GF-D8 (cell line): ENCODE data around the gene CACNB2.

ENCODE experiments used
- DNase-seq: peaks from one replicate; lab custom pipeline; 2025; lab: John Stamatoyannopoulos, UW

Gene CACNB2

DNA sequence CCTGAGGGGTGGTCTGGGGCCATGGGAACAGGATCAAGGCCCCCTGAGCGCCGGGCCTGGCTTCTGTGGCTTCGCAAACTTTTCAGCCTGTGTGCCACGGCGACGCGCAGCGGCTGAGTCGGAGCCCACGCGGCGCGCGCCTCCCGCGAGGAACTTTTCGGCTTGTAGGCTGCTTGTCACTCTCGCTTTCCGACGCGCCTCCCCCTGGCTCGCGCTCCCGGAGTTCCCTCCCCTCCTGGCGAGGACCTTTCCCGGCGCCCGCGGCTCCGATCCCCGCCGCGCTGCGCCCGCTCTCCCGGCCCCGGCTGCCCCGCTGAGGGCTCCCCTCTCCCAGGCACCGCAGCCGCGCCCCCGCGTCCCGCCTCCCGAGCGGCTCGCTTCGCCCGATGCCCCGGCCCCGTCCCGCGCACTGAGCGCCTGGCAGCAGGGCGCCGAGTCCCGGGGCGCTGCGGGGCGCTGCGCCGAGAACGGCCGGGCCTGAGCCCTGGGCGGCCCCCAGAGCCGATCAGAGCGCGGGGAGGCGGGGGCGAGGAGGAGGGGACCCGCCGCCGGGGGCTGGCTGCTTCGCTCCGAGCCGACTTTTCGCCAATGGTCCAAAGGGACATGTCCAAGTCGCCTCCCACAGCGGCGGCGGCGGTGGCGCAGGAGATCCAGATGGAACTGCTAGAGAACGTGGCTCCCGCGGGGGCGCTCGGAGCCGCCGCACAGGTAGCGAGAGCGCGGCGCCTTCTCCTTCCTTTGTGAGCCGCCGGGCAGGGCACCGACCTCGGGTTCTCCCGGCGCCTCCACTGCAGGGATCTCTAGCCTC lies at the start of gene CACNB2:
CACNB2 (plus strand) TSS at position 276 of the 808 bp plus-strand sequence.
- no peak for DNase-seq

DNA sequence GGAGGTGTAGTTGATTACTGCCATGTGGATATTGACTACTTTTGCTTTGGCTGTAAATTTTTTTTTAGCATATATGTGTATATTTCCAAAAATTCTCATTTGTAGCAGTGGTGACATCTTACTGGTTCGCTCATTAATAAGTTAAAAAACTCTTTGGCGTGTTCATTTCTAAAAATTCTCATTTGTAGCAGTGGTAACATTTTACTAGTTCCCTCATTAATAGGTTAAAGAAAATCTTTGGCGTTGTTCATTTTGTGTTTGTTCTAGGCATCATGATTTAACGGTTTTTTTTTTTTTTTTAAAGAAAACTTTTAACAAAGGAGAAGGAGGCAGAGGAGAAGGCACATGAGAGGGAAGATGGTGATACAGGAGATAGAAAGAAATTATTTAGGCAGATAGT lies 45.9 kb upstream of the CACNB2 start:
- DNase-seq, result no peak

DNA sequence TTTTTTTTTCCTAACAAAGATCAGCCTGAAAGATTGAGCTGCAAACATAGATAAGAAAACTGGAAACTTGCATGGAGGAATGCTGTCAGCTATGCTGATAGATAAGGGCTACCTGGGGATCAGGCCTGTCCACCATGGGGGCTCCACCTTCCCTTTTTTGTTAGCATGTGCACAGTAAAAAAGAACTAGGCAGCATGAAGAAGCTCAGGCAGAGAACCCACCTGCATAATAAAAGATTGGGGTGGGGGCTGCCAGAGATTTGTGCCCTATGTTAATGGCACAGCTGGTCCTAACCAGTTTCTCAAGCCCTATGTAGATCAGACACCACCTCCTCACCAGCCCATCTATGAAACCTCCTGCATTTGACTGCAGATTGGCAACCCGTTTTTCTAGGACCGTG lies 45.4 kb upstream of the CACNB2 start:
- DNase-seq, result no peak

DNA sequence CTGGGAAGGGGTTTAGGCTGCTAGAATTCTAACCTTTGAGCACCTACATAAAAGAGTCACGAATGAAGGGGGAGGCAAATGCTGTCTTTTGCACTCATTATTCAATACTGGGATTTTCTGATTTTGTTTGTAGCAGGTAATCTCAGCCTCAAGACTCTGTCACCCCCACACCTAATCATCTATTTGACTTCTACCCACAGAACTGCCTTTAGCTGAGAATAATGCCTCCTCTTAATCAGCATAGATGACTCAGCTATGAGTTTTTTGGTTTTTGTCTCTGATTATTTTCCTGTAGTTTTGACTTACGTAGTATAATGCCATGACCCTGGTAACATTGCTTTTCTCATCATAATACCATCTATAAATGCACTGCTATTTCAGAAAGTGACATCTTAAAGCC lies 42.7 kb upstream of the CACNB2 start:
- DNase-seq, result no peak

DNA sequence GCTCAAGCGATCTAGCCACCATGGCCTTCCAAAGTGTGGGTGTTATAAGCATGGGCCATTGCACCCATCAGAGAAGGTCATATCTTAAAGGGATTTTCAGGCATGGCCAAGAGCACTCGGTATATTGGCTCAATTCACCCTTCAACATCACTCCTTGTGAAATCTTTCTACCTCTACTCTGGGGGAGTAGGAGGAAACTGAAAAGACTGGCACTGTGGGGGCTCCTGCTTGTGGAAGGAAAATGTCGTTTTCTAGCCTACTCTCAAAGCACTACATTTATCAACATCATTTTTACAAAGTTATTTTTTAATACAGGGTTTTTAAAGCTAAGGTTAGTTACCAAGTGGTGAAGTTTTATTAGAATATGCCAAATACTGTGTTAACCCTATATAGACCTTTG lies 42.0 kb upstream of the CACNB2 start:
- no peak for DNase-seq

DNA sequence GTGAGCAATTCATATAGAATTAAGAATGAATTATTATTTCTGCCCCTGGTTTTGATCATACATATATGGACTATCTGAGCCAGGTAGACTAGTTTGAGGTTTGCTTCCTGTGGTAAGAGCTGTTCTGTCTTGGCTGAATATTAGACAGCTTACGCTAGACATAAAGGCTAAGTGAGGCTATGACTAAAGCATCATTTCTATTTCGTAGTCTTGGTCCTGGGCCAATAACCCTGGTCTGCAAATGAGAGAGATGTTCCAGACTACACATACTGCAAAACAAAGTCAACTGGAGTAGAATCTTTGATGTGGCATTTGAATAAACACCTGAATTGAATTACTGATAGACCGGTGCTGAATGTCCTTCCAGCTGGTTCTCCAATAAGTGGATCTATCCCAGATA lies 40.8 kb upstream of the CACNB2 start:
- no peak for DNase-seq

DNA sequence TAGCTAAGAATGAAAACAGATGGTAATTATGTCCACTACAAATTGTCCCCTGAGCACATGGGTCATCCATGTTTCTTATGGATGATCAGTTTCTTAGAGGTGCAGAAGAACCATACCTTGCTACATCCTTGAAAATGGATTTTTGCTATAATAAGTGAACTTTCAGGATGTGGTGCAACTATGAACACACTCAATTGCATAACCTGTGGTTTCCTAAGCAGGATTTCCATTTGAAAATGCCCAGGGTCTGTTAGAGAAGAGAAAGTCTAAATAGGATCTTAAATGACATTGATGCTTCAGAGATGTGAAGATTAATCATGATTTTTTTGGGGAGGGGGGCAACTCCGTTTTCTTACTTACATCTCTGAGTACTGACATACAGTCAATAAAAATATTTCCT lies 39.6 kb upstream of the CACNB2 start:
- peak; percentile 61 for DNase-seq

DNA sequence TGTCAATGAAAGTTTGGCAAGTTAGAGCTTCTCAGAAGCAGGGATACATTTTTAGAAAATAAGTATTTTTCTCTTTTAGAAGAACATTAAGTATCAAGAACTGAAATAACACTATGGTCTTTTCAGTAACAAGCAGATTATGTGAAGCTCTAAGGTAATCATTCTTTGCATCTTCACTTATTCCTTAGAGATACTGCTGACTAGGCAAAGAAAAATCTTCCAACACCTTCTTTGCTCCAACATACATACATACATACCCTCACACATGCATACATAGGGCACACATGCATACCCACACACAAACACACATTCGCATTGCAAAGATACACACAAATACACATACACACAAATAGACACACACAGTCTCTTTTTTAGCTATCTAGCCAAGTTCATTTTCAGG lies 37.8 kb upstream of the CACNB2 start:
- DNase-seq, result no peak

DNA sequence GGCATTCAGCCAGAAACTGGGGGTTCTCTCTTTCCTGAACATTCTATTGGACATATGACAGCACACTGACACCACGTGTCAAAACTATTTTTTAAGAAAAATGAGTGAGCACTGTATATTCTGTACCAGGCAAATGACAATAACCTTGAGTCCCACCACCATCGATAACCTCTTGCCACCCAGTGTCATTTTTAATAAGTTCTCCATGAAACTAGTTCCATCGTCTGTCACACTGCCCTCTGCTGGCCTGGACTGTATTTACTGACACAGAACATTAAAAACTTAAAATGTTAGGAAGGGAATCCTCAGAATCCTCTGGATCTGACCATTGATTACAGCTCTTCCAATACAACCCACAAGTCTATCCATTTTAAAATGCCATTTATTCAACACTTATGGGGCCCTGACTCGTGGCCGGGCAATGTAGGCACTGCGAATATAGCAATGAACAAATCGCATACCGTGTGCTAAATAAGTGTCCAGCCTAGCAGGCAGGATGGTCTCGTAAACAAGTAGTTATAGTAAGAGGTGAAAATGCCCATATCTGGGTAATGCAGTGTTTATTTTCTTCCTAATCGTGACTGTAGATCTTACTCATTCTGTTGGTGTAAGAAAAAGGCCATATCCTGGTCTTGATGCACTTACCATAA lies 35.9 kb upstream of the CACNB2 start:
- no peak for DNase-seq

DNA sequence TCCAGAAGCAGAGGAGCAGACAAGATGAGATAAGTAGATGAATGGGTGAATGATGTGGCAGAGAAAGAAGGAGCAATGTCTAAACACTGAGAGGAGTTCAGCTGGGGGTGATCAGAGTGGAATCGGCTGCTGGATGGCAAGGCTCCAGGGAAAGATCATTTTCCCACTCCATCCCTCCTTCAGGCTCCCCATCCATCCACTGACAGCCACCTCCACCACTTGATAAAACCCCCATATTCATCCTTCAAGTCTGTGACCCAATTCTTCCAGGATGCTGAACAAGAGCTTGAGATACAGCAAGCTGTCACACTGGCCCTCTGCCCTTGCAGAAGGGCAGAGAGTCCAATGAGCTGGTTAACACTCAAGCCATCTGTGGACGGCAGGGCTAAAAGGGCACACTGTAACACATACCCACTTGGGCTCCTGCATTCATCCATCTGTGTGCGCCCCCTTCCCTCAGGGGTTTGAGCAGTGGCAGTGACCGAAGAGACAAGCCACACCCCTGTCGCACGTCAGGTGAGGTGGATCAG lies 30.8 kb upstream of the CACNB2 start:
- no peak for DNase-seq

DNA sequence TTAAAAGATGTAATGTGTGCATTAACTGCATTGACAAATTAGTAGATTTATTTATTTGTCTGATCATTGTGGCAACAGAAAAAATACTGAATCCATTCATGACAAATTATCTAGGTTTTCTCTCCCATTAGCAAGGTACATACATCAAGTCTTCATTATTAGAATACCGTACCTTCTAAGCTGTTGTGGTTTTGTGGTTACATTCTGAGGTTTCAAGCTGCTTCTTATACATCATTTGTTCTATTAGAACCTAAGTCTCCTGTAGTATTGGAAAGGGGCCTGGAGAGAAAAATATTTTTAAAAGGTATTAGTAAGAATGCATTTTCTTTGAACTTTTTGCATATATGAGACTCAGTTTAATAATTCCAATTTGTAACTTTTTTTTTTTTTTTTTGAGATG lies 26.3 kb upstream of the CACNB2 start:
- no peak for DNase-seq

DNA sequence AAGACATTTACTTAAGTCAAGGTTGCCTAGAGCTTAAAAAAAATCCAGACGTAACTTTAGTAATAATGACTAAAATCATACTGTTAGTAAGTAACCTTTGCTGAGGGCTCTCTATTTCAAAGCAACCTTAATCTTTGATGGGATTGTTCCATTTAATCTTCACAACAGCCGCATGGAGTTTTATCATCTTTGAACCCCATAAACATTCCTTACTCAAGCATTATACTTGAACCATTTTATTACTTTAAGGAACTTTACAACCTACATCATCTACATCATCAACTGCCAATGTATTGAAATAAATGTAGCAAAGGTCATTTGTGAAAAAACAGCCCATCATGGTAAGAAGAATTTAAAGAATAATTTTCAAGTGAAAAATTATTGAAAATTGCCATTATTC lies 22.9 kb upstream of the CACNB2 start:
- no peak for DNase-seq

DNA sequence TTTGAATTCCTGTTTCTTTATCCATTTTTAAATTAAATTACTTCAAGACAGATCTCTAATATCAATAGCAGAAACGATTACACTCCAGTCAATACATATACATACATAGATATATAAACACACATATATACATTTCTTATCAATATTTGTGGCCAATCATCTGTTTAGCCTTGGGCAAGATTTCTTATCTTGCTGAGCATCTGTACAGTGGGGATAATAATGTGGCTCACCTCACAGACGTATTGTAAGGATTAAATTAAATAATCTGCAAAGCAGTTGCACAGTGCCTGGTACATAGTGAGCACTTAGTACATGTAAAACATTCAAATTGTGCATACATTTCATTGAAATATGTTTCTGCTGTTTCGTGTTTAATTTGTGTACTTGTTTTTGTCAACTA lies 17.5 kb upstream of the CACNB2 start:
- no peak for DNase-seq

DNA sequence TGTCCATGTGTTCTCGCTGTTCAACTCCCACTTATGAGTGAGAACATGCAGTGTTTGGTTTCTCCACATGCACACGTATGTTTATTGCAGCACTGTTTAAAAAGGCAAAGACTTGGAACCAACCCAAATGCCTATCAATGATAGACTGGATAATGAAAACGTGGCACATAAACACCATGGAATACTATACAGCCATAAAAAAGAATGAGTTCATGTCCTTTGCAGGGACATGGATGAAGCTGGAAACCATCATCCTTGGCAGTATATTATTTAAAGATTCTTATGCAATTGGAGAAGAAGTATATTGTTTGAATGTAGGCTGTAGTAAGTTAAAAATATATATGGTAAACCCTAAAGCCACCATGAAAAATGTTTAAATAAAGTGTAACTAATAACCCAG lies 7.2 kb upstream of the CACNB2 start:
- DNase-seq, result no peak

DNA sequence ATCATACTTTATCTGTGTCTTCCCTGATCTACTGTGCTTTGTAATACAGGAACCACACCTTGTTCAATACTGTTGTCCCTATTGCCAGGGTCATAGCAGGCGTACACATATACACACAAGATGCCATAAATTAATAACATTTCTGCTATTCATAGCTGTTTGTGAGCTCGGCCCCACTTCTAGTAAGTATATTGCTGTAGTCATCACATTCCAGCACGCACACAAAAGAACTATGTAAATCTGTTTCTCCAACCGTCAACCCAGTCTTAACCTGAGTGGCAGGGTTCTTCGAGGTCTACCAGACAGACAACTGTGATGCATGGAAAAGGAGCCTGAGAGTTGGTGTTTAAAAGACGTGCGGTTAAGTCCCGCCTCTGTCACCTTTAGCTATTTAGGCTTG lies 5.7 kb upstream of the CACNB2 start:
- no peak for DNase-seq

DNA sequence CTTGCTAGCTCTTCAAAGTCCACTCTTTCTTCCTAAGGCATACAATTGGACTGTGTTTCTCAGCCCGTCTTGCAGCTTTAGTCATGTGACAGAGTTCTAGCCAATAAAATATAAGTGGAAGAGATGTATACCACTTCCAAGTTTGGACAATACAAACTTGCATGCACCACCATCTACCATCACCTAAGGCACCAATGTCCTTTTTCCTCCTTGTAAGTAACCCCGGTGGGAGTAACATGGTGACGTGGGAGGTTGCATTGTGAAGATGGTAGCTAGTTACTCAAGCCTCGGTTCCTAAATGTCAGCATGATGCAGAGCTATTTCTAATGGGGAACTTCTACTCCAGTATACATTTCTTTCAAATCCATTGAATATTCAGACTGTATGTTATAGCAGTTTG lies 5.3 kb upstream of the CACNB2 start:
- DNase-seq, result no peak

DNA sequence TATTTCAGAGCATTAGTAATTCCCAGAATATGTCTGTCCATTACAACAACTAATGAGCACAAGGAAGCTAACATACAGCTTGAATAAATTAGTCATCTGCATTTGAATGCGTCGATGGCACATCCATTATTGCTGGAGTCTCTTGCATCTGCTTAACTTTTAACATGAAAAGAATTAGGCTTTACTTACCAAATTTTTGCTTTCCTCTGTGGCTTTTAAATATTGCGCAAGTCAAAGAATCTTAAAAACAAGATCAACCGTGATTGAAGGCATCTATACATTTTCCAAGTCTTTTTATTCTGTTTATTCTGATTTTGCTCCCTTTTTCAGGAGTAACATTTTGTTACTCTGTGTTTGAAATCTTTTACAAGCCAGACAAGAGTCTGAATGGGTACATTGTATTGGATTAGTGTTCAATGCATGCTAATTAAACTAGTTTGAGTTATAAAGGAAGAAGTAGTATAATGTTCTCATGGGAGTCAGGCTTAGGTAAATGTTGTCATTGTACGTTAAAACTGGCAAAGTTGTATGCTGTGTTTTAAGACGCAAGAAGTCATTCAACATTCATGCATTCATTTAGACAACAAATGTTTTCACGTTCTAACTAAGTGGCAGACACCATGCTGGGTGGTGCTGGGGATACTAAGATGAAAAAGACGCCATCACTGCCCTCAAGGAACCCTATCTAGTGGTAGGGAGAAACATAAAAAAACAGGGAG lies 4.0 kb upstream of the CACNB2 start:
- no peak for DNase-seq

DNA sequence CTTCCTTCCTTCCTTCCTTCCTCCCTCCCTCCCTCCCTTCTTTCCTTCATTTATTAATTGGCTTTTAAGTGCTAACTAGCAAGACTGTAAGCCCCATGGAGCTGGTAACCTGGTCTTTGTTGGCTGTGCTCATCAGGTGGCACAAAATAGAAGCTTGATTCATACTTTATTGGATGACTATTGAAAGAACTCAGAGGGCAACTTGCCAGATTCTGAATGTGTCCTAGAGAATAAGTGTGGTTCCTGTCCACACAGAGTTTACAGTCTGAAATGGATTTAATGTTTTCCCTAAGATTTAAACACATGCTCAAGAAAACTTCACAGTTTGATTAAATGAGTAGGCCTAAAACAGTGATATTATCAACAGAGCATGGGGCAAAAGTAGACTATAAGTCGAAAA lies 3.1 kb upstream of the CACNB2 start:
- DNase-seq, result no peak

DNA sequence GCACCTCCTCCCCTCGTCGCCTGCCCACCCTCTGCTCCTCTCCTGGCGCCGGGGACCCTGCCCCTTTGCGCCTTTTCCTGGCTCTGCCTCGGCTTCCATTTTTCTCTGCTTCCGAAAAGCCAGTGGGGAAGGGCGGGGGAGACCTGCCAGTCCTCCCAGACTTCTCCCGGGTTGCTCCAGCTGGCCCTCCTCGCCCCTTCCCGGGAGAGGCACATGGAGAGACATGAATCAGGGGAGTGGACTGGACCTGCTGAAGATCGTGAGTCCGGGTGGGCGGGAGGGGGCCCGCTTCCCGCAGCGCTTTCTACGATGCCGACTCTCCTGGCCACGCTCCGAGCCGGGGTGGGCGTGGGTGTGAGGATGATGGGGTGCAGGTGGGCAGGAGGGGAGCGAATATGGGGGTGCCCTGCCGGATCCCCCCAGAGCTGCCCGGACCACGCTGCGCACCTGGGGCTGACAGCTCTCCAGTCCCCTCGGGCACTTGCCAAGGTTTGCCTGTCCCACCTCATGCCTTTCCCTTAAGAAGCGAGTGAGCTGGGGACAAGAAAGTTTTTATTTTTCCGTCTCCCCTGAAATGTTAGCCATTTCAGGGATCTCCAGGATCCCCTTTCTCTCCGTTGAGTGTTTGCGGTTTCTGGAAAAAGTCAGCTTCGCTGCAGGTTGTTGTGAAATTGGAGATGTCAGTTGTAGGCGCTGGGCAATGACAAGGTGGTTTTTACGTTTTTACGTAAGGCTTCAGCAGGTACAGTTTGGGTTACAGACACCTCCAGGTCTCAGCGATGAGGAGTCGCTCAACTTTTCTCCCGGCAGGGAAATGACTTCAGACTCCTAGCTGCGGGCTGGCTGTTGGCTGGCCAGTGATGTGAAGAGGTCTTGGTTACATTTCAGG lies 977 bp downstream of the CACNB2 start:
- DNase-seq, result no peak

DNA sequence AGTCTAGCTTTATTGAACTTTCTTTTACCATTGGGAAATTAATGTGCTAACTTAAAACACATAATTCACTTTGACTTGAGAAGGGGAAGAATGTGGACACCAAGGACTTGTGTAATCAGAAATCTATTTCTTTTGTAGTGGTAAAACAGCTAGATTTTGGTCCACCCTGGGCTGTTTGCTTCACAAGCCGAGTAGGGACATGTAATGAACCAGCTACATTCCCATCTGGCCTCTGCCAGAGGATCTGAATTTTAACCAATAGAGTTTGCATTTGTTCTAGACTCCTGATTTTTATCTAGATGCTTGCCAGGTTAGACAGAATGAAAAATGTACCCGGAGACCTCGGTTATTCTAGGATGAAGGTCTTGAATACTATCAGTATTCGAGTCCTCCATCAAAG lies 1.9 kb downstream of the CACNB2 start:
- no peak for DNase-seq

DNA sequence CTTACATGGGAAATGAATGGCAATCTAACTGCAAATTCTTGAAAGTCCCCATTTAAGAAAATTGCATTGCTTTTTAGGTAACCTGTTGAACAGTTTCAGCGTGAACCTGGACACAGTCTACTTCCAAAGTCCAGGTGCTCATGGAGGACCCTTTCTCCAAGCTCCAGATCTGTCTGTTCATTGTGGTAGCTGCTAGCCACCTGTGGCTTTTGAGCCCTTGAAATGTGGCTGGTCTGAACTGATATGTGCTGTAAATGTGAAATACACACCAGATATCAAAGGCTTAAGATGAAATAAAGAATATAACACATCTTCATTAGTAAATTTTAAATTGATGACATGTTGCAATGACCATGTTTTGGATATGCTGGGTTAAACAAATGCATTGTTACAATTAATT lies 4.2 kb downstream of the CACNB2 start:
- no peak for DNase-seq

DNA sequence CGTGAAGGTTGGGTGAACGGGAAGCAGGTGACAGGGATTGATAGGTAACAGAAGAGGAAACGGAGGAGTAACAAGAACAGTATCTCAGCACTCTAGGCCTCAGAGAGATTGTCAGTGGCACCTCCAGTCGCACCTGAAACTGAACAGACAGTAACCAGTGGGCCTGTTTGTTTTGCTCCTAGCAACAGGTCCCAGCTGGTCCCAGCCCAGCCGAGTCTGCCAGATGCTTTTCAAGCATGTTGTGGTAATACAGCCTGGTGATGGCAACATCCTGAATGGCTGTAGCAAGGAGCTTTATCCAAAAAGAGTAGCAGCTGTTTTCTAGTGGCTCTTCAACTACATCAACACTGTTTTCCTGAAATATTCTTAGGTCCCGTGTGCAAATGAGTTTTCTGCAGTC lies 4.7 kb downstream of the CACNB2 start:
- DNase-seq, result no peak
